Osteoblast (primary cell): Measurements from ENCODE around the gene SAMD8. TPM values are rescaled to one million over a fixed set of nuclear protein-coding genes. Genes with fewer than 3 reads are reported as not detected.
"Not testable (repeated sequence)": the region's sequence is repeated elsewhere in the genome, so short reads cannot be mapped to it uniquely, and the experiment has no call there.

Experiments
- DNase-seq: peaks from one replicate; pipeline ENCODE4 v3.0.0; 2011; ENCODE audit warnings: low spot score, mixed read lengths; ENCODE audit not compliant: insufficient read length; ENCODE audit errors: missing footprints
- H2AFZ ChIP-seq: 2 replicates; pipeline ENCODE4 v1.6.0; 2011; ENCODE audit warnings: mild to moderate bottlenecking, low read length
- H3K27ac ChIP-seq: 2 replicates; pipeline ENCODE4 v1.5.1; 2011; ENCODE audit warnings: mild to moderate bottlenecking, low read depth, low read length, moderate library complexity
- H3K27me3 ChIP-seq: 2 replicates; pipeline ENCODE4 v1.6.0; 2012; ENCODE audit warnings: mild to moderate bottlenecking, control low read depth, inconsistent platforms, low read length, moderate library complexity; ENCODE audit not compliant: insufficient read depth
- H3K36me3 ChIP-seq: 2 replicates; pipeline ENCODE4 v1.5.1; 2011; ENCODE audit warnings: mild to moderate bottlenecking, low read length, control low read depth, moderate library complexity; ENCODE audit not compliant: insufficient read depth
- H3K4me1 ChIP-seq: 2 replicates; pipeline ENCODE4 v1.5.1; 2011; ENCODE audit warnings: mild to moderate bottlenecking, low read length, control low read depth, moderate library complexity; ENCODE audit not compliant: insufficient read depth
- H3K4me2 ChIP-seq: 2 replicates; pipeline ENCODE4 v1.6.0; 2011; ENCODE audit warnings: mild to moderate bottlenecking, low read length; ENCODE audit not compliant: insufficient read depth
- H3K4me3 ChIP-seq: fragments of 200-600 bp; sonication (generic); 3 replicates; pipeline ENCODE4 v1.5.1; 2012; ENCODE audit warnings: mild to moderate bottlenecking, low read length, inconsistent platforms; ENCODE audit not compliant: insufficient read depth
- H3K79me2 ChIP-seq: 2 replicates; pipeline ENCODE4 v1.6.0; 2012; ENCODE audit warnings: mild to moderate bottlenecking, low read length, control low read depth, inconsistent platforms; ENCODE audit not compliant: insufficient read depth
- H3K9me3 ChIP-seq: 2 replicates; pipeline ENCODE4 v1.5.1; 2011; ENCODE audit warnings: low read depth, low read length, control low read depth
- H4K20me1 ChIP-seq: 2 replicates; pipeline ENCODE4 v1.6.0; 2012; ENCODE audit warnings: mild to moderate bottlenecking, low read length, control low read depth; ENCODE audit not compliant: insufficient read depth
- CTCF ChIP-seq: IDR thresholded peaks from 2 replicates; pipeline ENCODE4 v1.5.1; 2011; ENCODE audit warnings: mild to moderate bottlenecking, low read depth, low read length, moderate library complexity; ENCODE audit errors: extremely low read depth
- total RNA-seq: library from RNA; depleted of rRNA; stranded (reverse); fragments of >200 nt; gene quantifications from 2 replicates; pipeline ENCODE4 v1.2.3, GENCODE V29; 2012

Gene SAMD8
- total RNA-seq, 1 donor, result 31.5 TPM

- Histone ChIP-seq H3K4me1 (peaks cover 19% of the 10 kb centered on the region), H3K4me2 (no peak overlapping the region), H3K4me3 (no peak overlapping the region), H4K20me1 (no peaks in the 10 kb centered on the region), H3K79me2 (peaks cover 2% of the 10 kb centered on the region), H2AFZ (no peak overlapping the region), H3K9me3 (no peaks in the 10 kb centered on the region), H3K27me3 (no peaks in the 10 kb centered on the region), H3K27ac (no peak overlapping the region), H3K36me3 (peaks cover 2% of the 10 kb centered on the region)
- DNase-seq, result peak; percentile 27
- TF ChIP-seq CTCF, result no peak
These were observed 86.5 kb downstream of the SAMD8 start for GRCh38 chr10:75197906-75198305.

- not testable (repeated sequence) for H2AFZ ChIP-seq, H3K36me3 ChIP-seq
- H3K4me1 ChIP-seq, result peaks cover 16% of the 10 kb centered on the region
These were observed 88.5 kb downstream of the SAMD8 start for GRCh38 chr10:75199949-75200348.

GRCh38 chr10:75201793-75202307, 90.4 kb downstream of the SAMD8 start:
- no peaks in the 10 kb centered on the region for H3K9me3 ChIP-seq
- no peak overlapping the region for H3K4me2 ChIP-seq
- TF ChIP-seq CTCF, result no peak
- H3K79me2 ChIP-seq, result no peaks in the 10 kb centered on the region
- peaks cover 8% of the 10 kb centered on the region for H3K4me1 ChIP-seq
- no peaks in the 10 kb centered on the region for H3K27me3 ChIP-seq
- H3K36me3 ChIP-seq, result no peaks in the 10 kb centered on the region
- no peaks in the 10 kb centered on the region for H4K20me1 ChIP-seq
- DNase-seq, result no peak
- no peak overlapping the region for H3K4me3 ChIP-seq
- no peak overlapping the region for H3K27ac ChIP-seq
- no peak overlapping the region for H2AFZ ChIP-seq

More at GRCh38 chr10:75199949-75200348, 88.5 kb downstream of the SAMD8 start:
- H4K20me1 ChIP-seq, H3K27me3 ChIP-seq, H3K27ac ChIP-seq, DNase-seq, H3K4me2 ChIP-seq, H3K79me2 ChIP-seq, H3K4me3 ChIP-seq, H3K9me3 ChIP-seq: not testable (repeated sequence)

- Histone ChIP-seq H2AFZ (peak overlapping the region; percentile 87), H3K9me3 (no peaks in the 10 kb centered on the region), H3K79me2 (no peaks in the 10 kb centered on the region), H3K4me1 (peaks cover 8% of the 10 kb centered on the region), H3K4me2 (peak overlapping the region; percentile 32), H3K36me3 (no peaks in the 10 kb centered on the region), H3K27ac (peak overlapping the region; percentile 28), H3K4me3 (no peak overlapping the region), H4K20me1 (no peaks in the 10 kb centered on the region), H3K27me3 (no peaks in the 10 kb centered on the region)
- TF ChIP-seq CTCF, result no peak
- peak; percentile 88 for DNase-seq
These were observed 91.0 kb downstream of the SAMD8 start for GRCh38 chr10:75202321-75203045.

- peak overlapping the region; percentile 28 for H3K27ac ChIP-seq
- peak overlapping the region; percentile 32 for H3K4me2 ChIP-seq
These were observed 91.7 kb downstream of the SAMD8 start for GRCh38 chr10:75203046-75203620.

More at GRCh38 chr10:75203046-75203620, 91.7 kb downstream of the SAMD8 start:
- H3K9me3 ChIP-seq, H3K27me3 ChIP-seq, H4K20me1 ChIP-seq, DNase-seq, H3K4me3 ChIP-seq, H3K36me3 ChIP-seq, H3K79me2 ChIP-seq: not testable (repeated sequence)
- Histone ChIP-seq H3K4me1 (peaks cover 13% of the 10 kb centered on the region), H2AFZ (peak overlapping the region; percentile 87)
